ENCODE data around the gene CYP24A1.
A peak's percentile ranks its signal among the peaks of the same experiment; 100 is the strongest.

The CYP24A1 gene

GRCh38 chr20:54140927-54141566, 32.7 kb downstream of the CYP24A1 start:
- H3K27ac ChIP-seq (ENCODE audit: low read depth, low read length) = no peak overlapping the region
- no peak overlapping the region for H3K9ac ChIP-seq (ENCODE audit: low read depth, low read length)
- H3K9me3 ChIP-seq (ENCODE audit: control insufficient read depth, insufficient read depth, low read length) = no peaks in the 10 kb centered on the region
- no peak overlapping the region for H3K4me3 ChIP-seq (ENCODE audit: low read depth, low read length)
- H3K27me3 ChIP-seq (ENCODE audit: control insufficient read depth, insufficient read depth, low read length) = no peaks in the 10 kb centered on the region
- no peaks in the 10 kb centered on the region for H3K36me3 ChIP-seq (ENCODE audit: control insufficient read depth, insufficient read depth, low read length)
- H3K4me1 ChIP-seq (ENCODE audit: control insufficient read depth, insufficient read depth, low read length) = no peaks in the 10 kb centered on the region

GRCh38 chr20:54140486-54140885, 33.3 kb downstream of the CYP24A1 start:
- no peaks in the 10 kb centered on the region for H3K4me1 ChIP-seq (ENCODE audit: control insufficient read depth, insufficient read depth, low read length)
- no peaks in the 10 kb centered on the region for H3K27me3 ChIP-seq (ENCODE audit: control insufficient read depth, insufficient read depth, low read length)
- no peak overlapping the region for H3K9ac ChIP-seq (ENCODE audit: low read depth, low read length)
- no peak overlapping the region for H3K4me3 ChIP-seq (ENCODE audit: low read depth, low read length)
- H3K27ac ChIP-seq (ENCODE audit: low read depth, low read length) = no peak overlapping the region
- no peaks in the 10 kb centered on the region for H3K9me3 ChIP-seq (ENCODE audit: control insufficient read depth, insufficient read depth, low read length)
- no peaks in the 10 kb centered on the region for H3K36me3 ChIP-seq (ENCODE audit: control insufficient read depth, insufficient read depth, low read length)

- Histone ChIP-seq H3K36me3 (ENCODE audit: control insufficient read depth, insufficient read depth, low read length) (no peaks in the 10 kb centered on the region), H3K27ac (ENCODE audit: low read depth, low read length) (no peak overlapping the region), H3K4me1 (ENCODE audit: control insufficient read depth, insufficient read depth, low read length) (no peaks in the 10 kb centered on the region), H3K9me3 (ENCODE audit: control insufficient read depth, insufficient read depth, low read length) (no peaks in the 10 kb centered on the region), H3K4me3 (ENCODE audit: low read depth, low read length) (no peak overlapping the region), H3K9ac (ENCODE audit: low read depth, low read length) (no peak overlapping the region), H3K27me3 (ENCODE audit: control insufficient read depth, insufficient read depth, low read length) (no peaks in the 10 kb centered on the region)
Observed at GRCh38 chr20:54140067-54140466, 33.7 kb downstream of the CYP24A1 start.

GRCh38 chr20:54139188-54139587, 34.6 kb downstream of the CYP24A1 start:
- Histone ChIP-seq H3K27ac (ENCODE audit: low read depth, low read length) (no peak overlapping the region), H3K4me3 (ENCODE audit: low read depth, low read length) (no peak overlapping the region), H3K27me3 (ENCODE audit: control insufficient read depth, insufficient read depth, low read length) (no peaks in the 10 kb centered on the region), H3K9me3 (ENCODE audit: control insufficient read depth, insufficient read depth, low read length) (no peaks in the 10 kb centered on the region), H3K9ac (ENCODE audit: low read depth, low read length) (no peak overlapping the region), H3K4me1 (ENCODE audit: control insufficient read depth, insufficient read depth, low read length) (no peaks in the 10 kb centered on the region), H3K36me3 (ENCODE audit: control insufficient read depth, insufficient read depth, low read length) (no peaks in the 10 kb centered on the region)

- H3K27ac ChIP-seq (ENCODE audit: low read depth, low read length) = no peak overlapping the region
- H3K27me3 ChIP-seq (ENCODE audit: control insufficient read depth, insufficient read depth, low read length) = no peaks in the 10 kb centered on the region
- 0 out of 2 replicates have a peak, but pooled peaks cover under 1% of the 10 kb centered on the region for H3K4me1 ChIP-seq (ENCODE audit: control insufficient read depth, insufficient read depth, low read length)
- H3K36me3 ChIP-seq (ENCODE audit: control insufficient read depth, insufficient read depth, low read length) = no peaks in the 10 kb centered on the region
- no peaks in the 10 kb centered on the region for H3K9me3 ChIP-seq (ENCODE audit: control insufficient read depth, insufficient read depth, low read length)
- H3K9ac ChIP-seq (ENCODE audit: low read depth, low read length) = no peak overlapping the region
- no peak overlapping the region for H3K4me3 ChIP-seq (ENCODE audit: low read depth, low read length)
Observed at GRCh38 chr20:54138427-54138826, 35.4 kb downstream of the CYP24A1 start.

- Histone ChIP-seq H3K9ac (ENCODE audit: low read depth, low read length) (no peak overlapping the region), H3K4me1 (ENCODE audit: control insufficient read depth, insufficient read depth, low read length) (peaks cover 10% of the 10 kb centered on the region)
Observed at GRCh38 chr20:54137115-54137514, 36.7 kb downstream of the CYP24A1 start.

GRCh38 chr20:54134445-54135220, 39.2 kb downstream of the CYP24A1 start:
- no peaks in the 10 kb centered on the region for H3K36me3 ChIP-seq (ENCODE audit: control insufficient read depth, insufficient read depth, low read length)
- H3K4me1 ChIP-seq (ENCODE audit: control insufficient read depth, insufficient read depth, low read length) = peaks cover 10% of the 10 kb centered on the region
- no peaks in the 10 kb centered on the region for H3K9me3 ChIP-seq (ENCODE audit: control insufficient read depth, insufficient read depth, low read length)
- H3K27me3 ChIP-seq (ENCODE audit: control insufficient read depth, insufficient read depth, low read length) = no peaks in the 10 kb centered on the region
- H3K4me3 ChIP-seq (ENCODE audit: low read depth, low read length) = no peak overlapping the region
- no peak overlapping the region for H3K9ac ChIP-seq (ENCODE audit: low read depth, low read length)
- no peak overlapping the region for H3K27ac ChIP-seq (ENCODE audit: low read depth, low read length)

More at GRCh38 chr20:54137115-54137514, 36.7 kb downstream of the CYP24A1 start:
- H3K27me3 ChIP-seq (ENCODE audit: control insufficient read depth, insufficient read depth, low read length) = no peaks in the 10 kb centered on the region
- H3K27ac ChIP-seq (ENCODE audit: low read depth, low read length) = no peak overlapping the region
- no peaks in the 10 kb centered on the region for H3K36me3 ChIP-seq (ENCODE audit: control insufficient read depth, insufficient read depth, low read length)
- no peaks in the 10 kb centered on the region for H3K9me3 ChIP-seq (ENCODE audit: control insufficient read depth, insufficient read depth, low read length)
- H3K4me3 ChIP-seq (ENCODE audit: low read depth, low read length) = no peak overlapping the region

- H3K4me3 ChIP-seq (ENCODE audit: low read depth, low read length) = no peak overlapping the region
- no peaks in the 10 kb centered on the region for H3K36me3 ChIP-seq (ENCODE audit: control insufficient read depth, insufficient read depth, low read length)
- peaks cover 10% of the 10 kb centered on the region for H3K4me1 ChIP-seq (ENCODE audit: control insufficient read depth, insufficient read depth, low read length)
- H3K27ac ChIP-seq (ENCODE audit: low read depth, low read length) = peak overlapping the region; percentile 53
- H3K9ac ChIP-seq (ENCODE audit: low read depth, low read length) = no peak overlapping the region
- no peaks in the 10 kb centered on the region for H3K9me3 ChIP-seq (ENCODE audit: control insufficient read depth, insufficient read depth, low read length)
- H3K27me3 ChIP-seq (ENCODE audit: control insufficient read depth, insufficient read depth, low read length) = no peaks in the 10 kb centered on the region
Observed at GRCh38 chr20:54133434-54134427, 40.1 kb downstream of the CYP24A1 start.

- H3K36me3 ChIP-seq (ENCODE audit: control insufficient read depth, insufficient read depth, low read length) = no peaks in the 10 kb centered on the region
- no peaks in the 10 kb centered on the region for H3K27me3 ChIP-seq (ENCODE audit: control insufficient read depth, insufficient read depth, low read length)
- no peak overlapping the region for H3K9ac ChIP-seq (ENCODE audit: low read depth, low read length)
- H3K4me3 ChIP-seq (ENCODE audit: low read depth, low read length) = no peak overlapping the region
- H3K4me1 ChIP-seq (ENCODE audit: control insufficient read depth, insufficient read depth, low read length) = peaks cover 10% of the 10 kb centered on the region
- peak overlapping the region; percentile 53 for H3K27ac ChIP-seq (ENCODE audit: low read depth, low read length)
- no peaks in the 10 kb centered on the region for H3K9me3 ChIP-seq (ENCODE audit: control insufficient read depth, insufficient read depth, low read length)
Observed at GRCh38 chr20:54132612-54133433, 41.0 kb downstream of the CYP24A1 start.
